CD4-positive, alpha-beta T cell treated with Interleukin-12 subunit alpha and Interleukin-12 subunit beta, for 1 hour (primary cell): Measurements from ENCODE around the gene ENAM.
"Not testable (repeated sequence)": the region's sequence is repeated elsewhere in the genome, so short reads cannot be mapped to it uniquely, and the experiment has no call there.

Experiments used
- DNase-seq: peaks from one replicate; pipeline ENCODE4 v3.0.0-alpha.2; 2020

Gene ENAM

GRCh38 chr4:70682142-70682541 lies 53.6 kb downstream of the ENAM start:
- DNase-seq, result not testable (repeated sequence)

- DNase-seq, result peak; percentile 38
Measured at GRCh38 chr4:70687392-70687791, 58.8 kb downstream of the ENAM start.

- peak; percentile 94 for DNase-seq
Measured at GRCh38 chr4:70687821-70688794, 59.6 kb downstream of the ENAM start, which contains the start of gene UTP3. TSS of gene UTP3 (plus strand) at chr4:70688532. CDS start at chr4:70688678, 146 bp downstream.

GRCh38 chr4:70688795-70689231 lies 60.3 kb downstream of the ENAM start:
- no peak for DNase-seq

- no peak for DNase-seq
Measured at GRCh38 chr4:70691661-70692060, 63.1 kb downstream of the ENAM start.

GRCh38 chr4:70694633-70695032 lies 66.1 kb downstream of the ENAM start:
- DNase-seq, result not testable (repeated sequence)
